ENCODE measurements around the gene NXT1.

NXT1 gene

DNA sequence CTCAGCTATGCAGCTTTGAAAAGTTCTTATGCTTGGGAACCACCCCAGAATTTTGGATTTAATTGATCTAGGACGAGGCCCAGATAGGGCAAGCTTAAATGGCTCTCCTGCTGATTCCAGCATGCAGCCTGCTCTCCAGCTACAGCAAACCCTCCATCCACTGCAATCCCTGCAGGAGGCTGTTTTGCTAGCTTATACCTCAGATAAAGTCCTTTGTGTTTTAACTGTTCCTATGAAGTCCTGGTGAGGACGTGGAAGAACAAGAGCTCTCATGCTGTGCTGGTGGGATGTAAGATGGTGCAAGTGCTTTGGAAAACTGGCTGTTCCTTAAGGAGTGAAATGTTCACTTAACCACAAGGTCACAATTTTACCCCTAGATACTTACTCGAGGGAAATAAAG, 25.5 kb upstream of the NXT1 start:
- Histone ChIP-seq H3K27me3 (ENCODE audit: insufficient read depth, low read length) (no peaks in the 10 kb centered on the region), H3K4me3 (ENCODE audit: low read depth, low read length, poor library complexity, severe bottlenecking) (no peak overlapping the region), H3F3A (ENCODE audit: insufficient read depth, low read length) (no peaks in the 10 kb centered on the region), H3K36me3 (ENCODE audit: insufficient read depth, low read length) (no peaks in the 10 kb centered on the region), H3K4me1 (ENCODE audit: insufficient read depth, low read length, severe bottlenecking) (no peaks in the 10 kb centered on the region), H3K9me2 (ENCODE audit: low read depth, low read length) (no peaks in the 10 kb centered on the region), H3K9ac (ENCODE audit: low read length) (no peak overlapping the region), H3K27ac (ENCODE audit: low read depth, low read length, poor library complexity, severe bottlenecking) (no peak overlapping the region), H3K79me2 (ENCODE audit: insufficient read depth, low read length) (no peaks in the 10 kb centered on the region), H3K9me3 (ENCODE audit: low read length) (no peaks in the 10 kb centered on the region), H4K20me1 (ENCODE audit: insufficient read depth, low read length) (no peaks in the 10 kb centered on the region), H2AFZ (ENCODE audit: low read length) (no peak overlapping the region), H3K4me2 (ENCODE audit: low read length) (no peak overlapping the region)
- TF ChIP-seq EZH2 (IDR thresholded peaks at IDR 0.05; ENCODE audit: borderline replicate concordance, low read length): no peak
- TF ChIP-seq, protein P1, sequence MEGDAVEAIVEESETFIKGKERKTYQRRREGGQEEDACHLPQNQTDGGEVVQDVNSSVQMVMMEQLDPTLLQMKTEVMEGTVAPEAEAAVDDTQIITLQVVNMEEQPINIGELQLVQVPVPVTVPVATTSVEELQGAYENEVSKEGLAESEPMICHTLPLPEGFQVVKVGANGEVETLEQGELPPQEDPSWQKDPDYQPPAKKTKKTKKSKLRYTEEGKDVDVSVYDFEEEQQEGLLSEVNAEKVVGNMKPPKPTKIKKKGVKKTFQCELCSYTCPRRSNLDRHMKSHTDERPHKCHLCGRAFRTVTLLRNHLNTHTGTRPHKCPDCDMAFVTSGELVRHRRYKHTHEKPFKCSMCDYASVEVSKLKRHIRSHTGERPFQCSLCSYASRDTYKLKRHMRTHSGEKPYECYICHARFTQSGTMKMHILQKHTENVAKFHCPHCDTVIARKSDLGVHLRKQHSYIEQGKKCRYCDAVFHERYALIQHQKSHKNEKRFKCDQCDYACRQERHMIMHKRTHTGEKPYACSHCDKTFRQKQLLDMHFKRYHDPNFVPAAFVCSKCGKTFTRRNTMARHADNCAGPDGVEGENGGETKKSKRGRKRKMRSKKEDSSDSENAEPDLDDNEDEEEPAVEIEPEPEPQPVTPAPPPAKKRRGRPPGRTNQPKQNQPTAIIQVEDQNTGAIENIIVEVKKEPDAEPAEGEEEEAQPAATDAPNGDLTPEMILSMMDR (IDR thresholded peaks at IDR 0.05; ENCODE audit: low read length): no peak

DNA sequence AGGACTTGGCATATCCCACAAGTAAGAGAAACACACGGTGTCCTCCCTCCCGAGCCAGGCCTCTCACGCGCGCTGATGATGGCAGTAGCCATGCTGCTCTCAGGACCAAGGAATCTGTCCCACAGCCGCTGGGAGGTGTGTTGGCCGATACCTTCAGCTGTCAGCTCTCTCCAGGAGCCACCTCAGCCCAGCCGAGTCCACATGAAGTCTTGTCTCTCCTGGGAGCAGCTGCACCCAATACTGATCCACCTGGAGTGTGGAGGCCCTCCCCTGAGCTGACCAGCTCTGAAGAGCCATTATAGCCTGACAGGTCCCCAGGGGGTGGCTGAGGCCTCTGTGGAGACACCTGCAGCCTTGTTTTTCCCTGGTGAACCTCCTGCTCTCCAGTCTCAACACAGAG, 23.8 kb upstream of the NXT1 start:
- TF ChIP-seq, protein P1 (IDR thresholded peaks at IDR 0.05; ENCODE audit: low read length): no peak
- TF ChIP-seq EZH2 (IDR thresholded peaks at IDR 0.05; ENCODE audit: borderline replicate concordance, low read length): no peak
- Histone ChIP-seq H3K27me3 (ENCODE audit: insufficient read depth, low read length) (no peaks in the 10 kb centered on the region), H3K27ac (ENCODE audit: low read depth, low read length, poor library complexity, severe bottlenecking) (no peak overlapping the region)

DNA sequence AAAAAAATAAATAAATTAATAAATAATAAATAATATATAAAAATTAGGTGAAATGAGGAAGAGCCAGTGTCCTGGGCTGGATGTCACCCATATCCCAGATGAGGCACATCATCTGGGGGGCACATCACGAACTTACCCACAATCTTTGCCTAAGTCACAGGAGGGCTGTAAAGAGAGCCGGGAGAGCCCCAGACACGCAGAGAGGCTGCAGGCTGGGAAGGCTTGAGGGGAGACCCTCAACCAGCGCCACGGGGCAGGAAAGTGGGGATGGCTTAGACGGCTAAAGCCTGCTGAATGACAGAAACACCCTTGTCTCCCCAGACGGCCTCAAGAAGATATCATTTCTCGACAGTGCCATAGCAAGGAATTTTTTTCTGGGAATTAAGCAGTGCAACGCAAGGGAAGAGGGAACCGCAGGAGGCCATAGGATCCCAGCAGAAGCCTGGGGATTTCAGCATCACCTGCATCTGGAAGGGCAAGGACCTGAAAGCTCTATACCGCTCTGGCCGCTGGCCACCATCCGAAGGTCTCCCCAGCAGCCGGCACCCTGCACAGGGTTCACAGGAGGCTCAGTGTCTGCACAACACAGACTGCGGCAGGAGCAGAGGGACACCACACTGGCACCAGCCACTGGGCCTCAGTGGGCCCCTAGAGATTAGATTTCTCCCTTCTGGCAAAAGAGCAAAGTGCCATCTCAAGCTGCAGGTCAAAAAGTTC, 22.8 kb upstream of the NXT1 start:
- H3K36me3 ChIP-seq (ENCODE audit: insufficient read depth, low read length): no peaks in the 10 kb centered on the region
- H3K9me2 ChIP-seq (ENCODE audit: low read depth, low read length): no peaks in the 10 kb centered on the region
- H3K4me2 ChIP-seq (ENCODE audit: low read length): no peak overlapping the region
- no peak overlapping the region for H2AFZ ChIP-seq (ENCODE audit: low read length)
- H3K27ac ChIP-seq (ENCODE audit: low read depth, low read length, poor library complexity, severe bottlenecking): no peak overlapping the region
- no peaks in the 10 kb centered on the region for H3K9me3 ChIP-seq (ENCODE audit: low read length)
- H3K27me3 ChIP-seq (ENCODE audit: insufficient read depth, low read length): no peaks in the 10 kb centered on the region
- H3K9ac ChIP-seq (ENCODE audit: low read length): no peak overlapping the region
- H3F3A ChIP-seq (ENCODE audit: insufficient read depth, low read length): no peaks in the 10 kb centered on the region
- H3K4me1 ChIP-seq (ENCODE audit: insufficient read depth, low read length, severe bottlenecking): no peaks in the 10 kb centered on the region
- no peak overlapping the region for H3K4me3 ChIP-seq (ENCODE audit: low read depth, low read length, poor library complexity, severe bottlenecking)
- H4K20me1 ChIP-seq (ENCODE audit: insufficient read depth, low read length): no peaks in the 10 kb centered on the region
- TF ChIP-seq, protein P1 (IDR thresholded peaks at IDR 0.05; ENCODE audit: low read length): no peak
- TF ChIP-seq EZH2 (IDR thresholded peaks at IDR 0.05; ENCODE audit: borderline replicate concordance, low read length): no peak
- no peaks in the 10 kb centered on the region for H3K79me2 ChIP-seq (ENCODE audit: insufficient read depth, low read length)

More for the DNA sequence above, 23.8 kb upstream of the NXT1 start:
- no peaks in the 10 kb centered on the region for H3K4me1 ChIP-seq (ENCODE audit: insufficient read depth, low read length, severe bottlenecking)
- H3K9me2 ChIP-seq (ENCODE audit: low read depth, low read length): no peaks in the 10 kb centered on the region
- no peaks in the 10 kb centered on the region for H4K20me1 ChIP-seq (ENCODE audit: insufficient read depth, low read length)
- H3K9me3 ChIP-seq (ENCODE audit: low read length): no peaks in the 10 kb centered on the region
- no peak overlapping the region for H3K4me3 ChIP-seq (ENCODE audit: low read depth, low read length, poor library complexity, severe bottlenecking)
- H2AFZ ChIP-seq (ENCODE audit: low read length): no peak overlapping the region
- no peaks in the 10 kb centered on the region for H3K79me2 ChIP-seq (ENCODE audit: insufficient read depth, low read length)
- H3K4me2 ChIP-seq (ENCODE audit: low read length): no peak overlapping the region
- H3K9ac ChIP-seq (ENCODE audit: low read length): no peak overlapping the region
- no peaks in the 10 kb centered on the region for H3K36me3 ChIP-seq (ENCODE audit: insufficient read depth, low read length)
- no peaks in the 10 kb centered on the region for H3F3A ChIP-seq (ENCODE audit: insufficient read depth, low read length)

Measured in OCI-LY1 (cell line).